ENCODE results near the gene SLC7A9. TPM values are rescaled to one million over a fixed set of nuclear protein-coding genes. Genes with fewer than 3 reads are reported as not detected.

The SLC7A9 gene
- total RNA-seq, 4 donors from 2014 or later = 1.1 TPM; not detected in 3

DNA sequence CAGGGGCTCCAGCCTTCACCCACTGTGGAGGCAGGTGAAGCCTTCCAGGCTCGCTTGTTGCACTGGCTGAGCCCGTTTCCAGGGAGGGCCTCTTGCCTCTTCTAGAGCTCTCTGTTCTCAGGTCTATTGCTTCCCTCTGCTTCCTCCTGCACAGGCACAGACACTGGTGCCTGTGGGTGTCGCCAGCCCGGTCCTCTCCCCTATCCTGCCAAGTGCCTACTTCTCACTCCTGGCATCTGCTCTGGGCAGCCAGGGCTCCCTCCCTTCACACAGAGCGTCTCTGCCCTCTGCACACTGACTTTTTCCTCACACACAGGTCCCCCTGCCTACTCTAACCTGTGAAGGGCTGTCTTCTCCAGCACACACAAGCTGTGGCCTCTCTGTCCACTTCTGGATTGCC is 60.3 kb downstream of the SLC7A9 start:
- H3K4me3 ChIP-seq = no peak overlapping the region
- H3K36me3 ChIP-seq = no peaks in the 10 kb centered on the region
- H3K27ac ChIP-seq = no peak overlapping the region
- intact Hi-C loops (cut with DNase I; ENCODE audit: low total_unique reads) = no loop called here
- H3K4me1 ChIP-seq = no peaks in the 10 kb centered on the region
- TF ChIP-seq, protein P1, sequence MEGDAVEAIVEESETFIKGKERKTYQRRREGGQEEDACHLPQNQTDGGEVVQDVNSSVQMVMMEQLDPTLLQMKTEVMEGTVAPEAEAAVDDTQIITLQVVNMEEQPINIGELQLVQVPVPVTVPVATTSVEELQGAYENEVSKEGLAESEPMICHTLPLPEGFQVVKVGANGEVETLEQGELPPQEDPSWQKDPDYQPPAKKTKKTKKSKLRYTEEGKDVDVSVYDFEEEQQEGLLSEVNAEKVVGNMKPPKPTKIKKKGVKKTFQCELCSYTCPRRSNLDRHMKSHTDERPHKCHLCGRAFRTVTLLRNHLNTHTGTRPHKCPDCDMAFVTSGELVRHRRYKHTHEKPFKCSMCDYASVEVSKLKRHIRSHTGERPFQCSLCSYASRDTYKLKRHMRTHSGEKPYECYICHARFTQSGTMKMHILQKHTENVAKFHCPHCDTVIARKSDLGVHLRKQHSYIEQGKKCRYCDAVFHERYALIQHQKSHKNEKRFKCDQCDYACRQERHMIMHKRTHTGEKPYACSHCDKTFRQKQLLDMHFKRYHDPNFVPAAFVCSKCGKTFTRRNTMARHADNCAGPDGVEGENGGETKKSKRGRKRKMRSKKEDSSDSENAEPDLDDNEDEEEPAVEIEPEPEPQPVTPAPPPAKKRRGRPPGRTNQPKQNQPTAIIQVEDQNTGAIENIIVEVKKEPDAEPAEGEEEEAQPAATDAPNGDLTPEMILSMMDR (IDR thresholded peaks at IDR 0.05) = no peak
- no peak for TF ChIP-seq POLR2A (IDR thresholded peaks at IDR 0.05)
- no peak for DNase-seq
- peaks cover 0 to 5% of the 10 kb centered on the region in 2 donors for H3K27me3 ChIP-seq
- no peaks in the 10 kb centered on the region for H3K9me3 ChIP-seq

DNA sequence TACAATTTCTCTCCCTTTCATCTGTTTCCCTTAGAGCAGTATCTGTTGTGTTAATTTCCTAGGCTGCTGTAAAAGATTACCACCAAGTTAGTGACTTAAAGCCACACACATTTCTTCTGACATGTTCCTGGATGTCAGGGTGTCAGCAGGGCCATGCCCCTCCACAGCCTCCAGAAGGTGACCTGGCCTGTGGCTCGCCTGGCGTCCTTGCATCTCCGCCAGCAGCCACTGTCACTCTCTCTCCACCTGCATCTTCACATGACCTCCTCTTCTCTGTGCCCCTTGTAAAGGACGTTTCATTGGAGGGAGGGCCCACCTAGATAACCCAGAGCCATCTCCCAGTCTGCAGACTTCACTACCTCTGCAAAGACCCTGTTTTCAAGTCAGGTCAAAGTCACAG is 61.3 kb downstream of the SLC7A9 start:
- TF ChIP-seq, protein P1 (IDR thresholded peaks at IDR 0.05) = no peak
- TF ChIP-seq POLR2A (IDR thresholded peaks at IDR 0.05) = no peak
- H3K4me3 ChIP-seq = no peak overlapping the region
- intact Hi-C loops (cut with DNase I; ENCODE audit: low total_unique reads) = no loop called here
- H3K27me3 ChIP-seq = peaks cover 0 to 5% of the 10 kb centered on the region in 2 donors
- no peak for DNase-seq
- no peaks in the 10 kb centered on the region for H3K9me3 ChIP-seq
- no peak overlapping the region for H3K27ac ChIP-seq
- no peaks in the 10 kb centered on the region for H3K36me3 ChIP-seq
- no peaks in the 10 kb centered on the region for H3K4me1 ChIP-seq

DNA sequence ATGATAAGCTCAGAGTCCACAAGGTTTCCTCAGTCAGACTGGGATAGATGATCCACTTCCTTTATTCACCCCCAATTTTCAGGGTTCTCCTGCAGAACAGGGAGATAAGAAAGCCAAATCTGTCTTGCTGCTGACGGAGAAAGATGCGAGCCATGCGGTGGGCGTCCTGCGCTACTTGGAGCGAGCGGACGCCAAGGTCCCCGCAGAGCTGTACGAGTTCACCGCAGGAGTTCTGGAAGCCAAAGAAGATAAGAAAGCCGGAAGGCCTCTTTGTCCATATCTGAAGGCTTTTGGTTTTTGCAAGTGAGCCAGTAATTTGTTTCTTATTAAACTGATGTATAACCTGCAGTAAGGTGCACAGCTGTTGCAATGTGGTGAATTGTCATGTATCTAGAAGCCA is 66.7 kb downstream of the SLC7A9 start:
- Histone ChIP-seq H3K4me3 (no peak overlapping the region), H3K36me3 (no peaks in the 10 kb centered on the region), H3K27me3 (no peaks in the 10 kb centered on the region), H3K27ac (no peak overlapping the region), H3K9me3 (no peaks in the 10 kb centered on the region), H3K4me1 (no peaks in the 10 kb centered on the region)
- intact Hi-C loops (cut with DNase I; ENCODE audit: low total_unique reads) = no loop called here
- DNase-seq = no peak
- TF ChIP-seq, protein P1 (IDR thresholded peaks at IDR 0.05) = no peak
- TF ChIP-seq POLR2A (IDR thresholded peaks at IDR 0.05) = no peak

DNA sequence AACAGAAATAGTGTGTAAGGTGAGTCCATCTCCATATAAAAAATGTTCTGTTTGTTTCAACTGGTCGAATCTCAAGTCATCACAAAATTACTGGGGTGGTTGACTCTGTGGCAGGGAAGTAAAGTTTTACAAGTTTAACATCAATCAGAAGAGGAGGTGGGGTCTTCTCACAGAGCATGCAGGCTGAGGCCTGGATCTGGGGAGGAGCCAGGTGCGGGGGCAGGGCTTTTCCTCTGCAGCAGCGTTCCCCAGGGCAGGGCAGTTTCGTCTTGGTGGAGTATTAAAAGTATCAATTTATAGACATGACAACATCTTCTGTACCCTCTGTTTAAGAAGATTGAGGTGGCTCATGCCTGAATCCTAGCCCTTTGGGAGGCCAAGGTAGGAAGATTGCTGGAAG is 68.8 kb downstream of the SLC7A9 start:
- intact Hi-C loops (cut with DNase I; ENCODE audit: low total_unique reads) = no loop called here
- no peak for DNase-seq
- no peaks in the 10 kb centered on the region for H3K27me3 ChIP-seq
- TF ChIP-seq, protein P1 (IDR thresholded peaks at IDR 0.05) = no peak
- no peak overlapping the region for H3K4me3 ChIP-seq
- no peaks in the 10 kb centered on the region for H3K9me3 ChIP-seq
- H3K4me1 ChIP-seq = no peaks in the 10 kb centered on the region
- H3K36me3 ChIP-seq = no peaks in the 10 kb centered on the region
- no peak overlapping the region for H3K27ac ChIP-seq

DNA sequence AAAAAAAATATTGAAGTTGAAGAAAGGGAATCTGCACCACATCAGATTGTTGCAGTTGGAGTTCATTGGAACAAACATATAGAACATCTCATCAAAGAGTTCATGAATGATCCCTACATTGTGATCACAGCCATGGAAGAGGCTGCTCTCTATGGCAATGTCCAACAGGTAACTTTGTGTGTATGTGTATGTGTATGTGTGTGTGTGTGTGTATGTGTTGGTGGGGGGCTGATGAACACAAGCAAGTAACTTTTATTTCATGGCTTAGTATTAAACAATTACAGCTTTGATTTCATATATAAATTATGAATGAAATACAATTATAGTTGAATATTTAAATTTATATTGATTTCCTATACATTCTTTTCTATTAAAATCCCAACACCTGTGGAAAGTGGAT is 69.4 kb downstream of the SLC7A9 start:
- Histone ChIP-seq H3K4me1 (no peaks in the 10 kb centered on the region), H3K4me3 (no peak overlapping the region), H3K36me3 (no peaks in the 10 kb centered on the region), H3K9me3 (no peaks in the 10 kb centered on the region), H3K27me3 (no peaks in the 10 kb centered on the region), H3K27ac (no peak overlapping the region)
- TF ChIP-seq, protein P1 (IDR thresholded peaks at IDR 0.05) = no peak
- no peak for TF ChIP-seq POLR2A (IDR thresholded peaks at IDR 0.05)
- DNase-seq = no peak
- intact Hi-C loops (cut with DNase I; ENCODE audit: low total_unique reads) = no loop called here
